ENCODE results near the gene BCDIN3D. TPM values are rescaled to one million over a fixed set of nuclear protein-coding genes. Genes with fewer than 3 reads are reported as not detected.

BCDIN3D gene
- total and polyA plus RNA-seq, 9 of the 15 experiments (the other 6 are each of a cell fraction or from before 2014, with no cell fraction given): 3.7 to 6.9 (median 5.6) TPM

- intact Hi-C loops (cut with micrococcal nuclease): loop anchor here (5.0 kb wide), 3 partner anchors 47 to 187 kb away; no protein-coding TSS in a partner anchor
Observed at GRCh38 chr12:49865109-49865781, 22.3 kb upstream of the BCDIN3D start.

GRCh38 chr12:49864798-49865090 is 21.8 kb upstream of the BCDIN3D start:
- no peak for ATAC-seq
- Histone ChIP-seq H3K27me3 (ENCODE audit: control insufficient read depth in 2 of 2, insufficient read depth in 2 of 2, low read length in 2 of 2) (peaks cover 4 to 19% of the 10 kb centered on the region in 2 experiments; a peak in 3 of 5 replicates), H3K27ac (ENCODE audit: extremely low read depth, low read depth, low read length) (no peak overlapping the region), H2AFZ (ENCODE audit: low read depth, low read length) (no peak overlapping the region), H4K20me1 (replicated peaks; ENCODE audit: control insufficient read depth, insufficient read depth, low read length) (no peaks in the 10 kb centered on the region), H3K36me3 (ENCODE audit: control insufficient read depth, insufficient read depth, low read length) (no peaks in the 10 kb centered on the region), H3K79me2 (ENCODE audit: control insufficient read depth, insufficient read depth, low read length) (no peaks in the 10 kb centered on the region), H3K4me3 (no peak overlapping the region), H3K4me1 (replicated peaks in 1 of 2; ENCODE audit: control insufficient read depth in 2 of 2, insufficient read depth in 2 of 2, low read length in 2 of 2) (peaks cover 29 to 32% of the 10 kb centered on the region in 2 experiments), H3K9me3 (replicated peaks; ENCODE audit: control insufficient read depth, insufficient read depth, low read depth, low read length) (no peaks in the 10 kb centered on the region), H3K4me2 (ENCODE audit: insufficient read depth, low read length) (no peak overlapping the region), H3K9me1 (ENCODE audit: control insufficient read depth, insufficient read depth, low read length) (no peaks in the 10 kb centered on the region), H3K9ac (ENCODE audit: insufficient read depth in 1 of 2, low read depth in 2 of 2, low read length in 2 of 2) (no peak overlapping the region)
- FAIRE-seq: no peak
- DNase-seq (ENCODE audit: extremely low read depth in 1 of 4, low spot score in 3 of 4): no peak
- ChIA-PET CTCF (ENCODE audit: low intra/inter-chr PET ratio) (no interaction called here), POLR2A (interaction anchor here (0.6 kb wide), 1 partner anchor 13 kb away, joined by 4 read pairs; no protein-coding TSS in a partner anchor)
- intact Hi-C loops (cut with micrococcal nuclease) (loop anchor here (5.0 kb wide), 3 partner anchors 48 to 188 kb away; no protein-coding TSS in a partner anchor), in situ Hi-C loops (cut with MboI) (loop anchor here (5.0 kb wide), 2 partner anchors 98 to 203 kb away; partner anchors contain the start of gene AQP5)
- WGBS (ENCODE audit: insufficient coverage, low coverage, missing lambda C conversion rate): 6% methylated on average over 2 of the region's 2 CpGs
- no TSS peak for BruUV-seq (replicated peaks)
- TF ChIP-seq, protein P1, sequence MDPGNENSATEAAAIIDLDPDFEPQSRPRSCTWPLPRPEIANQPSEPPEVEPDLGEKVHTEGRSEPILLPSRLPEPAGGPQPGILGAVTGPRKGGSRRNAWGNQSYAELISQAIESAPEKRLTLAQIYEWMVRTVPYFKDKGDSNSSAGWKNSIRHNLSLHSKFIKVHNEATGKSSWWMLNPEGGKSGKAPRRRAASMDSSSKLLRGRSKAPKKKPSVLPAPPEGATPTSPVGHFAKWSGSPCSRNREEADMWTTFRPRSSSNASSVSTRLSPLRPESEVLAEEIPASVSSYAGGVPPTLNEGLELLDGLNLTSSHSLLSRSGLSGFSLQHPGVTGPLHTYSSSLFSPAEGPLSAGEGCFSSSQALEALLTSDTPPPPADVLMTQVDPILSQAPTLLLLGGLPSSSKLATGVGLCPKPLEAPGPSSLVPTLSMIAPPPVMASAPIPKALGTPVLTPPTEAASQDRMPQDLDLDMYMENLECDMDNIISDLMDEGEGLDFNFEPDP (CRISPR knock-in tag; IDR thresholded peaks at IDR 0.05): no peak
- no peak for TF ChIP-seq FOXJ3 (CRISPR knock-in tag; IDR thresholded peaks at IDR 0.05)
- TF ChIP-seq ZNF707 (CRISPR knock-in tag; conservative IDR thresholded peaks at IDR 0.05): no peak
- no peak for TF ChIP-seq ELF1 (tag; IDR thresholded peaks at IDR 0.05)
- TF ChIP-seq ARHGAP35 (IDR thresholded peaks at IDR 0.05; ENCODE audit: partially characterized antibody): no peak
- TF ChIP-seq, protein P2, sequence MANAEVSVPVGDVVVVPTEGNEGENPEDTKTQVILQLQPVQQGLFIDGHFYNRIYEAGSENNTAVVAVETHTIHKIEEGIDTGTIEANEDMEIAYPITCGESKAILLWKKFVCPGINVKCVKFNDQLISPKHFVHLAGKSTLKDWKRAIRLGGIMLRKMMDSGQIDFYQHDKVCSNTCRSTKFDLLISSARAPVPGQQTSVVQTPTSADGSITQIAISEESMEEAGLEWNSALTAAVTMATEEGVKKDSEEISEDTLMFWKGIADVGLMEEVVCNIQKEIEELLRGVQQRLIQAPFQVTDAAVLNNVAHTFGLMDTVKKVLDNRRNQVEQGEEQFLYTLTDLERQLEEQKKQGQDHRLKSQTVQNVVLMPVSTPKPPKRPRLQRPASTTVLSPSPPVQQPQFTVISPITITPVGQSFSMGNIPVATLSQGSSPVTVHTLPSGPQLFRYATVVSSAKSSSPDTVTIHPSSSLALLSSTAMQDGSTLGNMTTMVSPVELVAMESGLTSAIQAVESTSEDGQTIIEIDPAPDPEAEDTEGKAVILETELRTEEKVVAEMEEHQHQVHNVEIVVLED (CRISPR knock-in tag; IDR thresholded peaks at IDR 0.05): no peak
- TF ChIP-seq, protein P3, sequence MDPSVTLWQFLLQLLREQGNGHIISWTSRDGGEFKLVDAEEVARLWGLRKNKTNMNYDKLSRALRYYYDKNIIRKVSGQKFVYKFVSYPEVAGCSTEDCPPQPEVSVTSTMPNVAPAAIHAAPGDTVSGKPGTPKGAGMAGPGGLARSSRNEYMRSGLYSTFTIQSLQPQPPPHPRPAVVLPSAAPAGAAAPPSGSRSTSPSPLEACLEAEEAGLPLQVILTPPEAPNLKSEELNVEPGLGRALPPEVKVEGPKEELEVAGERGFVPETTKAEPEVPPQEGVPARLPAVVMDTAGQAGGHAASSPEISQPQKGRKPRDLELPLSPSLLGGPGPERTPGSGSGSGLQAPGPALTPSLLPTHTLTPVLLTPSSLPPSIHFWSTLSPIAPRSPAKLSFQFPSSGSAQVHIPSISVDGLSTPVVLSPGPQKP (CRISPR knock-in tag; IDR thresholded peaks at IDR 0.05): no peak
- TF ChIP-seq MCM5 (IDR thresholded peaks at IDR 0.05; ENCODE audit: low read depth): no peak
- TF ChIP-seq MAFG (tag; conservative IDR thresholded peaks at IDR 0.05): no peak

More at GRCh38 chr12:49865109-49865781, 22.3 kb upstream of the BCDIN3D start:
- Histone ChIP-seq H3K9me1 (ENCODE audit: control insufficient read depth, insufficient read depth, low read length) (no peaks in the 10 kb centered on the region), H3K4me1 (replicated peaks in 1 of 2; ENCODE audit: control insufficient read depth in 2 of 2, insufficient read depth in 2 of 2, low read length in 2 of 2) (peaks cover 34 to 37% of the 10 kb centered on the region in 2 experiments), H3K36me3 (ENCODE audit: control insufficient read depth, insufficient read depth, low read length) (no peaks in the 10 kb centered on the region), H3K9ac (ENCODE audit: insufficient read depth in 1 of 2, low read depth in 2 of 2, low read length in 2 of 2) (no peak overlapping the region), H3K9me3 (replicated peaks; ENCODE audit: control insufficient read depth, insufficient read depth, low read depth, low read length) (no peaks in the 10 kb centered on the region), H4K20me1 (replicated peaks; ENCODE audit: control insufficient read depth, insufficient read depth, low read length) (no peaks in the 10 kb centered on the region), H3K27ac (ENCODE audit: extremely low read depth, low read depth, low read length) (no peak overlapping the region), H3K4me3 (no peak overlapping the region), H2AFZ (ENCODE audit: low read depth, low read length) (no peak overlapping the region), H3K79me2 (ENCODE audit: control insufficient read depth, insufficient read depth, low read length) (no peaks in the 10 kb centered on the region), H3K4me2 (ENCODE audit: insufficient read depth, low read length) (no peak overlapping the region), H3K27me3 (ENCODE audit: control insufficient read depth in 2 of 2, insufficient read depth in 2 of 2, low read length in 2 of 2) (peaks cover 4 to 19% of the 10 kb centered on the region in 2 experiments; a peak in 2 of 5 replicates)
- DNase-seq (ENCODE audit: extremely low read depth in 1 of 4, low spot score in 3 of 4) (no peak), ATAC-seq (no peak), FAIRE-seq (no peak)
- no TSS peak for BruUV-seq (replicated peaks)
- ChIA-PET POLR2A (interaction anchor here (0.6 kb wide), 1 partner anchor 13 kb away, joined by 4 read pairs; no protein-coding TSS in a partner anchor), CTCF (ENCODE audit: low intra/inter-chr PET ratio) (no interaction called here)
- WGBS (ENCODE audit: insufficient coverage, low coverage, missing lambda C conversion rate): 33% methylated on average over 13 of the region's 13 CpGs
- in situ Hi-C loops (cut with MboI): loop anchor here (5.0 kb wide), 2 partner anchors 97 to 202 kb away; partner anchors contain the start of gene AQP5
- TF ChIP-seq ZKSCAN8 (CRISPR knock-in tag; IDR thresholded peaks at IDR 0.05): 0 out of 2 replicates have a peak, but pooled peaks have one; percentile 58
- TF ChIP-seq FOXP1 (CRISPR knock-in tag; IDR thresholded peaks at IDR 0.05): no peak
